ENCODE measurements around the gene KCNH2.
A peak's percentile ranks its signal among the peaks of the same experiment; 100 is the strongest.

Gene KCNH2

GRCh38 chr7:150904011-150904909 lies 73.9 kb downstream of the KCNH2 start:
- no peak for DNase-seq (ENCODE audit: low spot score)

- no peak for DNase-seq (ENCODE audit: low spot score)
Observed at GRCh38 chr7:150903606-150904005, 74.5 kb downstream of the KCNH2 start.

DNA sequence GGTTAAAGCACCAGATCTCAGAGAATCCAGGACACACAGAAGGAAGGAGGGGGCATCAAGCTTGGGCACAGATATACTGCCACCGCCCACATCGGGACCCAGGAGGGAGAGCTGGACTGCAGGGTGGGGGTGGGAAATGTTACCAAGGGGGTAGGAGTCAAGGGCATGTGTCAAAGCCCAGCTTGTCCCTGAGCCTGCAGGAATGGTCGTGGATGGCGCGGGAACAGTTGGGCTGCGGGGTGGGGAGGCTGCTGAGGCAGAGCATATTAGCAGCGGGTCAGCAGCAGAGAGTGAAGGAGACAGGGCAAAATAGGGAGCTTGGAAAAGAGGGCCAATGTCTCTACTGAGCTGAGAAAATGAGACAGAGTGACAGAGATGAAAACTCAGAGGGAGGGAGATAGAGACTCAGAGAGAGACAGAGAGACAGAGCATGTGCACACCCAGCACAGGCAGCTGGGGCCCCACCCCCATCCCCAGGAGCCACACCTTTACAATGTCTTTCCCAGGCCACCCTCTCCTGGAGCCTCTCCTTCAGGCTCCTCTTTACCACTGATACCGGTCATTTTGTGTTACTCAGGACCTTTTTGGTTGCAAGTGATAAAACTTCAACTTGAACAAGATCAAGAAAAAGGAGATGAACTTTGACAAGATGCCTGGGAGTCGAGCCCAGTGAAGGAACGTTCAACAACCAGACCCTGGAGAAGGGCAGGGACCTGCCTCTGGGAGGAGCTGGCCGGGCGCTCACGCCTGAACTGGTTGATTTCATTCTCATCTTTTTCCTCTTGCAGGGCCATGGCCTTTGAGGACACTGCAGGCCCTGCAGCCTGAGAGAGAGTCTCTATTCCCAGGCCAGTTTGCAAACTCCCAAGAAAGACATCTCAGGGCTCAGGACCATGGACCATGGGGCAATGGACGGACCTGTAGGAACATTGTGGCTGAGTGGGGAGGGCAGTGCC lies 75.8 kb downstream of the KCNH2 start:
- no peak for DNase-seq (ENCODE audit: low spot score)

- DNase-seq (ENCODE audit: low spot score): no peak
Observed at GRCh38 chr7:150901160-150902035, 76.7 kb downstream of the KCNH2 start.

- no peak for DNase-seq (ENCODE audit: low spot score)
Observed at GRCh38 chr7:150900675-150901074, 77.4 kb downstream of the KCNH2 start.

DNA sequence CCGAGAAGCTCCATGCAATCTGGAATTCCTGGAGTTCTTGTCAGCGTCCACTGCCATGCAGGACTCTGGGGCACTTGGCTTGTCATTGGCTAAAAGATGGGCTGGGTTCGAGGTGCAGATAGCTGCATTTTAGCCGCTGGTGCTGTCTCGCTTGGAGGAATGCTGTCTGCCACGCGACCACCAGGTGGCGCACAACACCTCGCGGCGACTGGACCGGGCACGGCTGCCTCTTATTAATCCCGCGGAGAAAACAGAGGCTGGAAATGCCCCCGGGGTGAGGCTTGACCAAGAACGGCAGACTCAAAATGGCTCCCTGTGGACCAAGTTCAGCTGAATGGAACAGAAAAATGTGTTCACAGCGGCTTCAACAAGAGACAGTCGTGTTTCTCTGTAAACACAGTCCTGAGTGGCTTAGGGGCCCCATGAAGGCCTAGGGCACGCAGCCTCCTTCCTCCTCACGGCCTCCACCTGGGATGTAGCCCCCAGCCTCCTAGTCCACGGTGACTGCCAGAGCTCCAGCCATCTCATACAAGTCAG lies 79.6 kb downstream of the KCNH2 start:
- DNase-seq (ENCODE audit: low spot score): peak; percentile 78

DNA sequence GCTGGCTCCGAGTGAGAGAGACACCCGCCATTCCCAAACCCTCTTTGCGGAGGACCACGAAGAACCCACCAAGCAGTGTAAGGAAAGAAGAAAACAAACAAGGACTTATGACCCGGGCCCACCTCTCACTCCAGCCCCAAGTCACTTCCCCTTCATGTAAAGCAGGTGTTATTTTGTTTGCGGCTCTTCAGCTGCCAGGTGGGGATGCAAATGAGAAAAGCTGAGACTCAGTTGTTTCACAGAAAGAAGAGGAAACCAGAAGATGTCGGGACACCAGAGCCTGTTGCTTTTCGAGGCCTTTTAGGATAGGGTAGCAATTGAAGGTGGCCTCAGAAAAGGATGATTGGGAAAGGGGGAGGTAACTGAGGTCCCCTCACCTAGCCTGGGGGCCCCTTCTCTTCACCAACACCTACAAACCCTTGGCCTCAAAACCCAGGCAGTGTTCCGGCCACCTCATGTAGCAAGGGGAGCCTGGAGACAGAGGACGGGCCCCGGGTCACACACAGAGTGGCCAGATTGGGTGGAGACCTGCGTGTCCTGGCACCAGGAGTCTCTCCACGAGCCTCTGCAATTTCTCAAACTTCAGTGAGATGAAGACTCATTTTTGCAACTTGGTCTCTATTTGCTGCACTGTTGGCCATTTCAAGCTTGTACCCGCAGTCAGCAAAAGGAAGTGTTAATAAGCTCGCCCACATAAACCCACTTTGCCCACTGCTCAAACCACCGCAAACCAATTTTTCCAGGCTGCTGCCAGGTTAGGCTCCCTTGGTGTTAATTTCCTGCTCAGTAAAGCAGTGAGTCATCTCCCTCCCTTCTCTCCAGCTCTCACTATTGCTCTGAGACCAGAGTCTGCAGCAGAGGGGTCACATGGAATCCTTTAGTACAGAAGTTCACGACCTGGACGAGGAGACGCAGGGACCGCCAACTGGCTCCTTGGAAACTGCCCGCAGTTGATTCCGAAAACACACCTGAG lies 80.3 kb downstream of the KCNH2 start:
- peak; percentile 84 for DNase-seq (ENCODE audit: low spot score)

- no peak for DNase-seq (ENCODE audit: low spot score)
Observed at GRCh38 chr7:150896562-150897209, 81.4 kb downstream of the KCNH2 start.

- no peak for DNase-seq (ENCODE audit: low spot score)
Observed at GRCh38 chr7:150895809-150896208, 82.3 kb downstream of the KCNH2 start.

Data from germinal center (tissue), 1 donor.